Measurements from ENCODE around the gene CYP26B1. TPM values are rescaled to one million over a fixed set of nuclear protein-coding genes. Genes with fewer than 3 reads are reported as not detected.

Gene CYP26B1
- total RNA-seq, 8 experiments from 2014 or later: 1.7 to 272 (median 6.0) TPM

GRCh38 chr2:72117718-72118117 lies 29.9 kb downstream of the CYP26B1 start:
- in situ Hi-C loops (cut with MboI; ENCODE audit: low pct_unique_long_range_greater_than_20kb in 2 of 9, low sequenced_read_pairs in 9 of 9, unreplicated experiment in 9 of 9): no loop called here
- peaks cover 6% of the 10 kb centered on the region in 2 donors for H3K4me1 ChIP-seq (replicated peaks in 1 of 2)
- no peak overlapping the region for H3K4me3 ChIP-seq
- no peak for ATAC-seq (replicated peaks in 6 of 8)
- no peak overlapping the region for H3K27ac ChIP-seq
- 67 to 96% (median 84%) methylated on average over 1 to 8 of the region's 10 CpGs; no CpG with 5 or more reads in 3 of the 10 experiments for WGBS, 10 experiments

GRCh38 chr2:72117029-72117428 lies 30.6 kb downstream of the CYP26B1 start:
- H3K4me3 ChIP-seq: no peak overlapping the region
- in situ Hi-C loops (cut with MboI; ENCODE audit: low pct_unique_long_range_greater_than_20kb in 2 of 9, low sequenced_read_pairs in 9 of 9, unreplicated experiment in 9 of 9): no loop called here
- no peak for ATAC-seq (replicated peaks in 6 of 8)
- no peak overlapping the region for H3K27ac ChIP-seq
- peaks cover 6 to 13% of the 10 kb centered on the region in 2 donors for H3K4me1 ChIP-seq (replicated peaks in 1 of 2)
- WGBS, 10 experiments: 71 to 91% (median 80%) methylated on average over 1 to 6 of the region's 6 CpGs; no CpG with 5 or more reads in 4 of the 10 experiments

- Histone ChIP-seq H3K4me3 (no peak overlapping the region), H3K4me1 (replicated peaks in 1 of 2) (peaks cover 6 to 20% of the 10 kb centered on the region in 2 donors), H3K27ac (no peak overlapping the region)
- 0 to 100% (median 50%) methylated on average over 1 of the region's 4 CpGs; no CpG with 5 or more reads in 6 of the 10 experiments for WGBS, 10 experiments
- peak in 5 of 8 experiments; percentile 4 to 24 (median 14) for ATAC-seq (replicated peaks in 6 of 8)
- in situ Hi-C loops (cut with MboI; ENCODE audit: low pct_unique_long_range_greater_than_20kb in 2 of 9, low sequenced_read_pairs in 9 of 9, unreplicated experiment in 9 of 9): no loop called here
Observed at GRCh38 chr2:72116081-72116533, 31.6 kb downstream of the CYP26B1 start.

GRCh38 chr2:72115110-72116080 lies 32.3 kb downstream of the CYP26B1 start:
- in situ Hi-C loops (cut with MboI; ENCODE audit: low pct_unique_long_range_greater_than_20kb in 2 of 9, low sequenced_read_pairs in 9 of 9, unreplicated experiment in 9 of 9): no loop called here
- H3K27ac ChIP-seq: no peak overlapping the region
- peak; percentile 65 to 94 (median 80) for ATAC-seq (replicated peaks in 6 of 8)
- 7 to 83% (median 55%) methylated on average over 1 to 10 of the region's 18 CpGs; no CpG with 5 or more reads in 3 of the 10 experiments for WGBS, 10 experiments
- H3K4me1 ChIP-seq (replicated peaks in 1 of 2): peaks cover 6 to 17% of the 10 kb centered on the region in 2 donors
- no peak overlapping the region for H3K4me3 ChIP-seq

GRCh38 chr2:72114693-72115051 lies 33.0 kb downstream of the CYP26B1 start:
- WGBS, 10 experiments: 75 to 100% (median 98%) methylated on average over 1 to 10 of the region's 11 CpGs; no CpG with 5 or more reads in 5 of the 10 experiments
- Histone ChIP-seq H3K27ac (no peak overlapping the region), H3K4me3 (no peak overlapping the region), H3K4me1 (replicated peaks in 1 of 2) (peaks cover 6 to 17% of the 10 kb centered on the region in 2 donors)
- no peak for ATAC-seq (replicated peaks in 6 of 8)
- in situ Hi-C loops (cut with MboI; ENCODE audit: low pct_unique_long_range_greater_than_20kb in 2 of 9, low sequenced_read_pairs in 9 of 9, unreplicated experiment in 9 of 9): no loop called here

GRCh38 chr2:72113847-72114692 lies 33.6 kb downstream of the CYP26B1 start:
- in situ Hi-C loops (cut with MboI; ENCODE audit: low pct_unique_long_range_greater_than_20kb in 2 of 9, low sequenced_read_pairs in 9 of 9, unreplicated experiment in 9 of 9): no loop called here
- 58 to 88% (median 85%) methylated on average over 2 to 5 of the region's 15 CpGs; no CpG with 5 or more reads in 6 of the 10 experiments for WGBS, 10 experiments
- ATAC-seq (replicated peaks in 6 of 8): no peak

GRCh38 chr2:72112981-72113846 lies 34.4 kb downstream of the CYP26B1 start:
- ATAC-seq (replicated peaks in 6 of 8): peak in 2 of 8 experiments; percentile 9 to 22
- 52 to 100% (median 83%) methylated on average over 1 to 4 of the region's 12 CpGs; no CpG with 5 or more reads in 6 of the 10 experiments for WGBS, 10 experiments
- H3K27ac ChIP-seq: no peak overlapping the region
- in situ Hi-C loops (cut with MboI; ENCODE audit: low pct_unique_long_range_greater_than_20kb in 2 of 9, low sequenced_read_pairs in 9 of 9, unreplicated experiment in 9 of 9): no loop called here
- peaks cover 6 to 17% of the 10 kb centered on the region in 2 donors for H3K4me1 ChIP-seq (replicated peaks in 1 of 2)
- H3K4me3 ChIP-seq: no peak overlapping the region

More at GRCh38 chr2:72113847-72114692, 33.6 kb downstream of the CYP26B1 start:
- H3K27ac ChIP-seq: no peak overlapping the region
- peaks cover 6 to 17% of the 10 kb centered on the region in 2 donors for H3K4me1 ChIP-seq (replicated peaks in 1 of 2)
- H3K4me3 ChIP-seq: no peak overlapping the region

- Histone ChIP-seq H3K27ac (peak overlapping the region in 1 of 2 donors; percentile 58), H3K4me1 (replicated peaks in 1 of 2) (peaks cover 6 to 17% of the 10 kb centered on the region in 2 donors), H3K4me3 (no peak overlapping the region)
- in situ Hi-C loops (cut with MboI; ENCODE audit: low pct_unique_long_range_greater_than_20kb in 2 of 9, low sequenced_read_pairs in 9 of 9, unreplicated experiment in 9 of 9): no loop called here
- WGBS, 10 experiments: 0 to 100% (median 40%) methylated on average over 1 to 6 of the region's 6 CpGs; no CpG with 5 or more reads in 1 of the 10 experiments
- ATAC-seq (replicated peaks in 6 of 8): peak in 4 of 8 experiments; percentile 3 to 82 (median 78)
Observed at GRCh38 chr2:72112401-72112800, 35.3 kb downstream of the CYP26B1 start.

- Histone ChIP-seq H3K4me1 (replicated peaks in 1 of 2) (peaks cover 6 to 17% of the 10 kb centered on the region in 2 donors), H3K4me3 (no peak overlapping the region), H3K27ac (no peak overlapping the region)
- WGBS, 10 experiments: 80 to 100% (median 89%) methylated on average over 1 to 3 of the region's 3 CpGs; no CpG with 5 or more reads in 6 of the 10 experiments
- in situ Hi-C loops (cut with MboI; ENCODE audit: low pct_unique_long_range_greater_than_20kb in 2 of 9, low sequenced_read_pairs in 9 of 9, unreplicated experiment in 9 of 9): no loop called here
- ATAC-seq (replicated peaks in 6 of 8): no peak
Observed at GRCh38 chr2:72111061-72111460, 36.6 kb downstream of the CYP26B1 start.

- no peak overlapping the region for H3K4me3 ChIP-seq
- no peak for ATAC-seq (replicated peaks in 6 of 8)
- in situ Hi-C loops (cut with MboI; ENCODE audit: low pct_unique_long_range_greater_than_20kb in 2 of 9, low sequenced_read_pairs in 9 of 9, unreplicated experiment in 9 of 9): no loop called here
- H3K4me1 ChIP-seq (replicated peaks in 1 of 2): peaks cover 0 to 17% of the 10 kb centered on the region in 2 donors
- 86 to 100% (median 100%) methylated on average over 1 to 4 of the region's 8 CpGs; no CpG with 5 or more reads in 3 of the 10 experiments for WGBS, 10 experiments
- no peak overlapping the region for H3K27ac ChIP-seq
Observed at GRCh38 chr2:72109904-72110303, 37.8 kb downstream of the CYP26B1 start.

GRCh38 chr2:72109291-72109690 lies 38.4 kb downstream of the CYP26B1 start:
- in situ Hi-C loops (cut with MboI; ENCODE audit: low pct_unique_long_range_greater_than_20kb in 2 of 9, low sequenced_read_pairs in 9 of 9, unreplicated experiment in 9 of 9): no loop called here
- 40 to 100% (median 75%) methylated on average over 1 to 3 of the region's 3 CpGs; no CpG with 5 or more reads in 5 of the 10 experiments for WGBS, 10 experiments
- Histone ChIP-seq H3K4me1 (replicated peaks in 1 of 2) (peaks cover 0 to 17% of the 10 kb centered on the region in 2 donors), H3K27ac (no peak overlapping the region), H3K4me3 (no peak overlapping the region)
- ATAC-seq (replicated peaks in 6 of 8): no peak

- 21 to 100% (median 81%) methylated on average over 1 to 3 of the region's 3 CpGs for WGBS, 10 experiments
- in situ Hi-C loops (cut with MboI; ENCODE audit: low pct_unique_long_range_greater_than_20kb in 2 of 9, low sequenced_read_pairs in 9 of 9, unreplicated experiment in 9 of 9): no loop called here
- ATAC-seq (replicated peaks in 6 of 8): no peak
Observed at GRCh38 chr2:72108121-72108520, 39.5 kb downstream of the CYP26B1 start.

More at GRCh38 chr2:72108121-72108520, 39.5 kb downstream of the CYP26B1 start:
- H3K4me3 ChIP-seq: no peak overlapping the region
- H3K4me1 ChIP-seq (replicated peaks in 1 of 2): peaks cover 3 to 17% of the 10 kb centered on the region in 2 donors
- no peak overlapping the region for H3K27ac ChIP-seq
